Activated CD4-positive, alpha-beta memory T cell treated with anti-CD3 and anti-CD28 coated beads for 36 hours (primary cell): ENCODE data around the gene PLA2G5. TPM values are rescaled to one million over a fixed set of nuclear protein-coding genes. Genes with fewer than 3 reads are reported as not detected.

ENCODE experiments used
- CTCF ChIA-PET: fragments of 350-600 bp; sonication (Branson Sonifier 250); formaldehyde crosslinking; loops from one replicate; lab custom pipeline; 2021; ENCODE audit warnings: antibody characterized with exemption, inconsistent platforms; lab: Charles Lee
- POLR2A ChIA-PET: fragments of 350-600 bp; sonication (Branson Sonifier 250); formaldehyde crosslinking; loops from one replicate; lab custom pipeline; 2021; ENCODE audit warnings: antibody characterized with exemption; lab: Charles Lee
- DNase-seq: peaks from one replicate; pipeline ENCODE4 v3.0.0-alpha.2; 2020
- H3K27ac Mint-ChIP-seq: one replicate; pipeline ENCODE4 v1.8.0; 2021; ENCODE audit warnings: mixed read lengths
- H3K27me3 Mint-ChIP-seq: one replicate; pipeline ENCODE4 v1.8.0; 2021; ENCODE audit warnings: mixed read lengths
- H3K36me3 Mint-ChIP-seq: one replicate; pipeline ENCODE4 v1.8.0; 2021; ENCODE audit warnings: mixed read lengths
- H3K4me1 Mint-ChIP-seq: one replicate; pipeline ENCODE4 v1.8.0; 2021; ENCODE audit warnings: low read depth, mixed read lengths
- H3K4me3 Mint-ChIP-seq: one replicate; pipeline ENCODE4 v1.8.0; 2021; ENCODE audit warnings: mild to moderate bottlenecking, mixed read lengths
- H3K9me3 Mint-ChIP-seq: one replicate; pipeline ENCODE4 v1.8.0; 2021; ENCODE audit warnings: mixed read lengths
- intact Hi-C: fragments of 100-400 bp; cut with micrococcal nuclease; formaldehyde crosslinking; loops from one replicate; pipeline ENCODE4 v1.15.1; 2023
- total RNA-seq, 2 experiments: library from RNA; stranded (reverse); gene quantifications; one replicate each; pipeline ENCODE4 v1.2.3, GENCODE V29; 2021

PLA2G5 gene
- total RNA-seq, 2 experiments from 2014 or later: not detected

DNA sequence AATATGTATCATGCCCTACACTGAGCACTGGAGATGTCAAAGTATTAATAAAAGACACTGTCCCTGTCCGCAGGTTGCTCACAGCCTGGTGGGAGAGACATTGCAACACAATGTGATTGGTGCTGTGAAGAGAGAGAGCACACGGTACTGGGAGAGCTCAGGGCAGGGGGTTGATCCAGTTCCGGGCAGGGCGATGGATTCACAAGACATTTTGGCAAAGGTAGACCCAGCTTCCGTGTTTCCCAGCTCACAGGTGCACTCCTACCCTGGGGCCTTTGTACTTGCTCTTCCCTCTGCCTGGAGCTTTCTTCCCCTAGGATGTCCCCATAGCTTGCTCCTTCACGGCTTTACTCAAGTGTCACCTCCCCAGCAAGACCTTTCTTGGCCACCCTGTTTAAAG, 1.4 kb downstream of the PLA2G5 start:
- ChIA-PET POLR2A (no interaction called here), CTCF (interaction anchor here (0.7 kb wide), 1 partner anchor 145 kb away, joined by 3 read pairs; no protein-coding TSS in a partner anchor)

DNA sequence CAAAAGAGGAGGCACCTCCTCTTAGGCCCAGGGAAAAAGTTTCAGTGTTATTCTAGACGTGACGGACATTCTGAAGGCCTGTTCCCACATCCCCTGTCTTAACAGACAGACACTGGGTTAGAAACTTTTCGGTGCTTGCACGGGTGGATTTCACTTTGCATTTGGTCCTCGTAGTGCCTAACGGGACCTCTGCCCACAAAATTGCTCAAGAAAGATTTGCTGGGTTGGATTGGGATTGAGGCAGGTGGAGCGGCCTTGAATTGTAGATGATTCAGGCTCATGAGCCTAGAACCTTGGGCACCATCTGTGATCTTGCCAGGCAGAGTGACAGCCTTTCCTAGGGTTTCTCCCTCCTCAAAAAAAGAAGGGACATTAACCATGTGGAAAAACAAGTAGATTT, 2.8 kb downstream of the PLA2G5 start:
- DNase-seq: no peak
- Mint-ChIP-seq H3K9me3 (no peaks in the 10 kb centered on the region), H3K27me3 (peaks cover 12% of the 10 kb centered on the region), H3K4me3 (no peak overlapping the region), H3K36me3 (no peaks in the 10 kb centered on the region), H3K27ac (no peak overlapping the region), H3K4me1 (no peaks in the 10 kb centered on the region)
- ChIA-PET POLR2A (no interaction called here), CTCF (no interaction called here)
- intact Hi-C loops: no loop called here

More for the DNA sequence above, 1.4 kb downstream of the PLA2G5 start:
- H3K27me3 Mint-ChIP-seq: peaks cover 4% of the 10 kb centered on the region
- H3K4me1 Mint-ChIP-seq: no peaks in the 10 kb centered on the region
- intact Hi-C loops: no loop called here
- H3K9me3 Mint-ChIP-seq: no peaks in the 10 kb centered on the region
- no peak for DNase-seq
- no peaks in the 10 kb centered on the region for H3K36me3 Mint-ChIP-seq
- H3K4me3 Mint-ChIP-seq: no peak overlapping the region
- H3K27ac Mint-ChIP-seq: no peak overlapping the region

DNA sequence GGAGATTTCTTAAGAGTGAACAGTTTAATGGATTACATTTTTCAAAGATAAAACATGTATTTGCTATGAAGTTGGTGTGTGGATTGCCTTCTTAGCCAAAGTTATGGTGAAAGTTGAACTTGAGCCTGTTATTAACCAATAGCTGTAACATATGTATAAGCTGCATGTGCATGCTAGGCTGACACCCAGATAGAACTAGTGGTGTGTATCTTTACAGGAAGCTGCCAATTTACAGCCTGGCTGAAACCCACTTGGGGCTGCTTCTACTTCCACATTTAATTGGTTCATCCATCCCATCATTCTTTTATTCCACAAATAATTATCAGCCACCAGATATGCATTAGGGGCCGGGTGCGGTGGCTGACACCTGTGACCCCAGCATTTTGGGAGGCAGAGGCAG, 3.3 kb downstream of the PLA2G5 start:
- intact Hi-C loops: no loop called here
- DNase-seq: no peak
- CTCF ChIA-PET: no interaction called here
- no peaks in the 10 kb centered on the region for H3K36me3 Mint-ChIP-seq
- H3K9me3 Mint-ChIP-seq: no peaks in the 10 kb centered on the region
- peaks cover 15% of the 10 kb centered on the region for H3K27me3 Mint-ChIP-seq
- no peaks in the 10 kb centered on the region for H3K4me1 Mint-ChIP-seq
- POLR2A ChIA-PET: no interaction called here
- H3K4me3 Mint-ChIP-seq: no peak overlapping the region
- no peak overlapping the region for H3K27ac Mint-ChIP-seq

DNA sequence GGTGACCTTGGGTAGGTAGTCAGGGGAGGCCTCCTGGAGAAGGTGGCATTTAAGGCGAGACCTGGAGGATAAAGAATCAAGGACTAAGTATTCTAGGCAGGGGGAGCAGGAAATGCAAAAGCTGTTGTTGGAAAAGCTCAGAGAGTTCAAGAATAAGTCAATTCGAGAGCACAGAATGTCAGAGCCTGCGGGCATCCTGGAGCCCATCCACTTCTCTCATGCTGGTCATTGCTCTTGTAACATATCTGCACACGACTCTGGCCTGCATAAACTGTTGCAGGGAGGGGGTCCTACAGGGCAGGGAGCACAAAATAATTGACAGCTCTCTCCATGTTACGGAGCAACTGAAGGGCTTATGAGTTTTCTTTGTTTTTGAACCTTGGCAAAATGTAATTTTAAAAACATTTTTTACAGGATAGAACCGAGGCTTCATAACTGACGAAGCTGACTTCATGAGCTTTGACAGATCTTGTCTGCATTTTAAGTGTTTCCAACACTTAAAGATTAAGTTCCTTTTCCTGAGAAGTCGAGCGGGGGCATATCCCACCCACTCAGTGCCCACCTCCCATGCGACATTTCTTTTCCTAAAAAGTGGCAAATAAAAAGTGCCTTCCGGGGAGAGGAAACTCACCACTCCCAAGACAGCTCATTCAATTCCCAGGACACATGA, 4.2 kb downstream of the PLA2G5 start:
- H3K36me3 Mint-ChIP-seq: no peaks in the 10 kb centered on the region
- H3K4me3 Mint-ChIP-seq: no peak overlapping the region
- DNase-seq: no peak
- CTCF ChIA-PET: no interaction called here
- no peaks in the 10 kb centered on the region for H3K4me1 Mint-ChIP-seq
- intact Hi-C loops: no loop called here
- H3K27me3 Mint-ChIP-seq: peaks cover 22% of the 10 kb centered on the region
- H3K27ac Mint-ChIP-seq: no peak overlapping the region
- no peaks in the 10 kb centered on the region for H3K9me3 Mint-ChIP-seq
- POLR2A ChIA-PET: interaction anchor here (0.5 kb wide), 1 partner anchor 145 kb away, joined by 3 read pairs; no protein-coding TSS in a partner anchor

DNA sequence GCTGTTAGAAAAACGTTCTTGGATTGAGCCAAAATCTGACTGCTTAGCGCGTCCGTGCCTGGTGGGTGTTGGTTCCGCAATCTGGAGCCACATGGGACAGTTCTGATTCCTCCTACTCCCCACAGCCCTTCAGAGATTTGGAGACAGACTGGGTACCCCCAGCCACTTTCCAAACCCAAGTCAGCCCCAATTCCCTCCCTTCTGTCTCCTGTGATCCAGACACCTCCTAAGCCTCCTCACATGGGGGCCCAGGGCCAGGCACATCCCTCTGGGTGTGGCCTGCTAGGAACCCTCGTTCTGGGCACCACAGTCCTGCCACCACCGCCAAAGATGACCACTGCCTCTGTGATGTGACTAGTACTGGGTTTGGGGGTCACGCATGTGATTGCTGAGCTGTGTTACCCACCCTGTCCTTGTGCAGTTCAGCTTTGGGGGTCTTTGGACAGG, 4.8 kb downstream of the PLA2G5 start:
- Mint-ChIP-seq H3K4me3 (no peak overlapping the region), H3K27ac (no peak overlapping the region), H3K27me3 (peaks cover 24% of the 10 kb centered on the region), H3K36me3 (no peaks in the 10 kb centered on the region), H3K4me1 (no peaks in the 10 kb centered on the region), H3K9me3 (no peaks in the 10 kb centered on the region)
- intact Hi-C loops: no loop called here
- POLR2A ChIA-PET: interaction anchor here (0.5 kb wide), 1 partner anchor 144 kb away, joined by 3 read pairs; no protein-coding TSS in a partner anchor
- no peak for DNase-seq
- CTCF ChIA-PET: no interaction called here

DNA sequence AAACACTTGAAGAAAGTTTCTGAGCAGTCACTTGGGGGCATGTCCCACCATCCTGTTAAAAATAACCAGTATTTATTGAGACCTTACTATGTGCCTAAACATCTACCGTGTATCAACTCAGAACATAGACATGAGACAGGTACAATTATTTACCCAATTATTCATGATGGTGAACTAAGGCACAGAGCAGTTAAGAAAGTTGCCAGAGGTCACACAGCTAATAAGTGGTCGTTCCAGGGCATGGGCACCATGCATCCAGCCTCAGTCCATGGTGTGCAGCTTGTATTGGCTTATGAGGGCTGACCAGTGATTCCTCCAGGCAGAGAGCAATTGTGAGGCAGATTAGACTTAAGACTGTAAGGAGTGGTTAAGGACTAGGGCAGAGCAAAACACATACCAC, 5.4 kb downstream of the PLA2G5 start:
- CTCF ChIA-PET: no interaction called here
- H3K4me3 Mint-ChIP-seq: no peak overlapping the region
- H3K27ac Mint-ChIP-seq: no peak overlapping the region
- DNase-seq: no peak
- H3K27me3 Mint-ChIP-seq: peaks cover 24% of the 10 kb centered on the region
- H3K36me3 Mint-ChIP-seq: no peaks in the 10 kb centered on the region
- H3K4me1 Mint-ChIP-seq: no peaks in the 10 kb centered on the region
- intact Hi-C loops: no loop called here
- no peaks in the 10 kb centered on the region for H3K9me3 Mint-ChIP-seq
- POLR2A ChIA-PET: no interaction called here

DNA sequence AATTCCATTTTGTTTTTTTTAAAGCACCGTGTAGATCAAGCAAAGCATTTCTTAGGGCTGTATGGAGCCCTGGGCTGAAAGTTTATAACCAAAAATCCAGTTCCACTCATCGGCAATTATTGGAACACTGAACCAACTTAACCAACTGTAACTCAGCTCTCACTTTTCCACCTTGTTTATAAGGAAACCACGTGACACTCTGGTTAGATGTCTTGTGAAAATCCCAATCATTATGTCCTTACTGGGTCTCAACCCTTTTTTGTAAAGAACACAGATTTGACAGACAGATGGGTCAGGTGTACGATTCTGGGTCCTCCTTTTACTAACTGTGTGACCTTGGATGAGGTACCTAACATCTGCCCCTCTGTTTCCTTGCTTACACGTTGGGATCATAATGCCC, 6.2 kb downstream of the PLA2G5 start:
- ChIA-PET CTCF (no interaction called here), POLR2A (no interaction called here)
- Mint-ChIP-seq H3K4me3 (no peak overlapping the region), H3K9me3 (no peaks in the 10 kb centered on the region), H3K27ac (no peak overlapping the region), H3K4me1 (no peaks in the 10 kb centered on the region), H3K36me3 (no peaks in the 10 kb centered on the region), H3K27me3 (peaks cover 31% of the 10 kb centered on the region)
- intact Hi-C loops: no loop called here
- no peak for DNase-seq

DNA sequence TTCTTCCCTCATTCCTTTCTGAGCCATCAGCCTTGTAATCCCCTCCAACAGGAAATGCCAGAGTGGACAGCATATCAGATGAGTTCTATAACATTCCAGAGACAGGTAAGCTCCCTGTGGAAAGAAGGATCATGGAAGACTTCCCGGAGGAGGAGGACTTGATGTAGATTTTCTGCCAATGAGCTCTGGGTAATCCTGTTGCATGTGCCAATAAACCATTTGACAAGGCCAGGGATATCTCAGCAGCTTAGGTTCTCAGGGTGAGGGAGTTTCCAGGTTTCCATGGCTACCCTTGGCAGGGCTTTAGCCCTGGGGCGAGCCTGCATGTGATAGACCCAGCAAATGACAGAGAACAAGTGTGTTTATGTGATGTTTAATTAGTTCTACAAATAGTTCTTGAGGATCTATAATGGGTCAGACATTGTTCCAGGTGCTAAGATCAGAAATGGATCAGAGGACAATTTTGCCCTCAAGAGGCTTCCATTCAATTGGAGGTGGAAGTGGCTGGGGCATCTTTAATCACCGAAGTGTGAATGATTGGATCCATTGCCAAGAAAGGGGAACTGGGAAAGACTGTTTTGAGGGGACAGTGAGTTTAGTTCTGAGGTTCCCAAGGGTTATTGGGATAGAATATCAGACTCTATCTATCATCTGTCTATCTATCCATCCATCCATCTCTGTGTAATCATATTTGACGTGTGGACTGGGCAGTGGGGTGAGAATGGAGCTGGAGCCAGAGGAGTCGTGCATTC, 6.9 kb downstream of the PLA2G5 start:
- Mint-ChIP-seq H3K9me3 (no peaks in the 10 kb centered on the region), H3K36me3 (no peaks in the 10 kb centered on the region), H3K4me3 (no peak overlapping the region), H3K27ac (no peak overlapping the region), H3K27me3 (peaks cover 34% of the 10 kb centered on the region), H3K4me1 (no peaks in the 10 kb centered on the region)
- ChIA-PET CTCF (no interaction called here), POLR2A (no interaction called here)
- intact Hi-C loops: no loop called here
- DNase-seq: no peak

DNA sequence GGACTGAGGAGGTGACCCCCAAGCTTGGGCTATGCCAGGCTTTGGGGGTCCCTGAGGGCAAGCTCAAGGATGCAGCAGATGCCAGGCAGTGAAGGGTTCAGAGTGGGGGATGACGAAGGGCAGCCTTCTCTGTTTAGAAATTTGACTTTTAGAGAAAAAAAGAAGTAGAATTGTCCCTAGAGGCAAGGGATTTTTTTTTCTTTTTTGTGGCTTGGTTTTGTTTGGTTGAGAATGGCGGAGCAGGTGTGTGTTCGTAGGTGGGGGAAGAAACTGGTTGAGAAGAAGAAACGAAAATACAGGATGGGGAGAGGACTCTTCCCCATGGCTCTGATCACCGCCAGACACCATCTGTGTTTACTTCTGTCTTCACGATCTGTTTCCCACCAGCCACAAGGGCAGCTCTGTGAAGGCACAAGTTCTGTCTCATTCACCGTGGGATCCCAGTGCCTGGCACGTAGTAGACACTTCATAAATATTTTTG, 8.2 kb downstream of the PLA2G5 start:
- intact Hi-C loops: no loop called here
- Mint-ChIP-seq H3K27me3 (peaks cover 34% of the 10 kb centered on the region), H3K27ac (no peak overlapping the region), H3K4me1 (no peaks in the 10 kb centered on the region), H3K9me3 (no peaks in the 10 kb centered on the region), H3K36me3 (no peaks in the 10 kb centered on the region), H3K4me3 (no peak overlapping the region)
- DNase-seq: no peak
- ChIA-PET POLR2A (no interaction called here), CTCF (interaction anchor here (0.7 kb wide), 1 partner anchor 359 kb away, joined by 3 read pairs; no protein-coding TSS in a partner anchor)

DNA sequence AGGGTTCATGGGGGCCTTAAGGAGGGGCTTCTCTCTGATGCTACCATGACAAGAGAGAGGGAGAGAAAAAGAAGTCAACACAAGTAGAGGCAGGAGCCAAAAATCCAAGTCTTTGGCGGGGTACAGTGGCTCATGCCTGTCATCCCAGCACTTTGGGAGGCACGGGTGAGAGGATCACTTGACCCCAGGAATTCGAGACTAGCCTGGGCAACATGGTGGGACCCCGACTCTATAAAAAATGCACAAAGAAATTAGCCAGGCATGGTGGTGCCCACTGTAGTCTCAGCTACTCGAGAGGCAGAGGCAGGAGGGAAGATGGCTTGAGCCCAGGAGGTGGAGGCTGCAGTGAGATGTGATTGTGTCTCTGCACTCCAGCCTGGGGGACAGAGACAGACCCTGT, 8.7 kb downstream of the PLA2G5 start:
- Mint-ChIP-seq H3K4me3 (no peak overlapping the region), H3K9me3 (no peaks in the 10 kb centered on the region), H3K4me1 (no peaks in the 10 kb centered on the region), H3K27me3 (peaks cover 34% of the 10 kb centered on the region), H3K27ac (no peak overlapping the region), H3K36me3 (no peaks in the 10 kb centered on the region)
- CTCF ChIA-PET: no interaction called here
- intact Hi-C loops: no loop called here
- DNase-seq: no peak
- POLR2A ChIA-PET: interaction anchor here (0.6 kb wide), 1 partner anchor 43 kb away, joined by 4 read pairs; no protein-coding TSS in a partner anchor

DNA sequence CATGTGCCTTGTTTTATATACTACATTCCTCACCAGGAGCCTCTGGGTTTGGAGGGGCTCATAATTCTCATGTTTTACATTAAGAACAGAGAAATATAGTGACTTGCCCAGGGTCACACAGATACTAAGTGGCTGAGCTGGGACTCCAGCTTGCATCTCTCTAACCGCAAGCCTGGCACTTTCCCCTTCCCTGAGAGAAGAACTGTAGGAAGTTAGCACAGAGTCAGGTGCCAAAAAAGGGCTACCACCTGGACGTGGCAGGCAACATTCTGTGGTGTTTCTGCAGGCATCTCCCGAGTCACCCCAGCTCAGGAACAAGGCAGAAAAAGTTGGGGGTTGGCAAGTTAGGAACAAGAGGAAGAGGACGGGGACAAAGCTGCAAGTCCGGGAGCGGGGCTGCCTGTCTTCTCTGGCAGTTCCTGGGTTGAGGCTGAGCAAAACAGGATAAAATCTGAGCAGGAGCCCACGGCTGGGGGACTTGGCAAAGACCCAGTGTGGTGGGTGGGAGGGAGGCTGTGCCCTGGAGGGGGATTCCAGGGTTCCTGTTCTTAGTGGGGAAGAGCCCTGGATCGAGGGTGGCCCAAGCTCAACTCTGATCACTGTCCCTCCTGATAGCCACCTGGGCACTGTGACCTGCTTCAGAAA, 9.8 kb downstream of the PLA2G5 start:
- H3K4me1 Mint-ChIP-seq: no peaks in the 10 kb centered on the region
- DNase-seq: no peak
- intact Hi-C loops: no loop called here
- H3K36me3 Mint-ChIP-seq: no peaks in the 10 kb centered on the region
- ChIA-PET POLR2A (interaction anchor here (0.6 kb wide), 1 partner anchor 44 kb away, joined by 4 read pairs; no protein-coding TSS in a partner anchor), CTCF (no interaction called here)
- H3K27me3 Mint-ChIP-seq: peaks cover 34% of the 10 kb centered on the region
- no peak overlapping the region for H3K4me3 Mint-ChIP-seq
- H3K9me3 Mint-ChIP-seq: no peaks in the 10 kb centered on the region
- H3K27ac Mint-ChIP-seq: no peak overlapping the region
